HUDEP-2 (cell line): Measurements from ENCODE around the gene OTX2.

ENCODE experiments used
- DNase-seq, 76 experiments: peaks; one replicate each; lab custom pipeline; 2025; ENCODE audit not compliant: unreplicated experiment in 76 of 76; lab: John Stamatoyannopoulos, UW

OTX2 gene

DNA sequence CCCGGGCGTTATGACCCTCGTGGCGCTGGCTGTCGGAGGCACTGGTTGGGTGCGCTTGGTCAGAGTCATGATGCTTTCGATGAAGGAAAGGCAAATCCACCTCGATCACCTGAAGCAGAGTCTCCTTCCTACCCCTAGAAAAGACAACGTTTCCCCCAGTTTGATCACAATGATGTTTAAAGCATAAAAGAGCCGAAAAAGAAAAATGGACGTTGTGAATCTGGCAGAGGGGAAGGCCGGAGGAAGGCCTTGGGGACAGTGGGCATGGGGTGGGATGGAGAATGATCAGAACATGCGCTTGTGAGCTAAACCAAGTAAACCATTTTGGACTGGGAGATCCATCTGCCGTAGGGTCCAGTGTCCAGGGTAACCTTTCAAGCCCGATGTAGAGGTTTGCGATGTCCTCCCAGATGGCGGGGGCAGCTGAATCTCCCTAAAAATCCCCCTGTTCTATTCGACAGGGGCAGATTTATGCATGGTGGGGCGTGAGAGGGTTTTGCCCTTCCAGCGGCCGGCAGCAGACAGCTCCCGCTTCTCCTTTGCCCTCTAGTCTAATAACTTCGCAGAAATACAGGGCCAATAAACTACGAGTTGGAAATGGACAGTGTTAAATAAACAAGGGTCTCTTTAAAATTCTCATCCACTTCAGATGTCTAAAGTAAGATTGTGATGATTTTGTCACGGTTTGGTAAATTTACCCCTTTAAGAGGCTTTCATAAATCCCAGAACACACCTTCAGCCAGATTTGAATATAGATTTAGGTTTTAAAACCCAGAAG is 2.3 kb upstream of the OTX2 start:
- no peak for DNase-seq

DNA sequence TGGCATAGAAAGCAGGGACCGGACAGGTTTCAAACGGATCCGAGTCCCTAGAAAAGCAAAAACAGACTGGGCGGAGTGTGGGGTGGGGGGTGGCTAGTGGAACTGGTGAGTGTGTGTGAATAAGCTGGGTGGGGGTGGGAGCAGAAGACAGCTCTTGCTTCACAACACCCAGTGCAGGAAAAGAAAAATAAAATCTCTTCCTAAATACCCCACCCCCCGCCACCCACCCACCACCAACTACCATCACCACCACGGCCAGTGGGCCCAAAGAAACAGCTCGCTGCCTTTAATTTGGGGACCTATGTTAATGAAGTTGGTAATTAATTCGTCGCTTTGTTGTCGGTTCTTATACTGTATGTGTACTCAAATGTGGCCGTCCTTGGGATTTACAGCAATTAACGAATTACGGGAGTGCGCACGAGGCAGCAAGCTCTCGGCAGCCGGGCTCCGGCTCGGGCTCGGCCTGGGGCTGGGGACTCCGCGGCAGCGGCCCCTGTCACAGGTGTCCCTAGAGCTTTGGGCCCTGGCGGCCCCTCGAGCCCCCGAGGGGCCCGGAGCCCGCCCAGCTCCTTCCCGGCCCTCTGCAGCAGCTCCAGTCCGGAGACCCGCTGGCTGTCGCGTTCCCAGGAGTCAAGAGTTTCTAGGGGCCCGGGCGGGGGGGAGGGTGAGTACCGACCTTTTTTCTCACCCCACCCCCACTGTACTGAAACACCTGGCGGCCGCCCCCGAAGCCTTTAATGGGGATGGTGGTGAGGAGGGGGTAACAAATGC is 1.5 kb upstream of the OTX2 start:
- DNase-seq = no peak

DNA sequence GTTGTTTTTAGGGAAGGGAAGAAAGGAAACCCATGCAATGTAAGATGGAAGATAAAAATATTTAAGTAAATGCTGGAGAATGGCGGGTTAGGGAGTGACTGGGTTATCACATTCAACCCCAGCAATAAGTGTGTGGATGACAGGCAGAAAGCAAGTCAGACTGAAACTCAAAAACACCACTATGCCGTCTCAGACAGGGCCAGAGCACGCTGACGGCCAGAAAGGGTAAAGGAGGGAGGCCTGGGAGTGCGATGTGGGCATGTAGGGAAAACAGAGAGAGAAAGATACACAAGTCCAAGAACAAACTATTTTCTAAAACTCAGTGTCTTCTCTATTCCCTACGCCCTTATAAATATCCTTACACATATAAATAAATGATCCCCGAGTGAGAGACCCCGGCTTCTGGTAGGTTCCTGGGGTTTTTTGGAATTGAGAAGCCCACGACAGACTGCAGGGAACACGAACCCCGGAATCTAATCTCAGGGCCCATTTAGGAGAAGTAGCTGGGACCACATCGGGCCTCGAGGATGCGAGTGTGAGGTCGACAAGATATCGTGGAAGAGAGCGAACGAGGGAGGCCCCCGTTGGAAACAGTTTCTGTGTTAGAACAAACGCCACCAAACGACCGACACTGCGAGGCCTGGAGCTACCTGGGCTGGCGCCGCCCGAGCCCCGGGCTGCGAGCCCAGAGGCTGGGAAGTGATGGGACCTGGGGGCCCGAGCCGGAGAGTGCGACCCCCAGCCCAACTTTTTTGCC is 735 bp upstream of the OTX2 start:
- DNase-seq = no peak

DNA sequence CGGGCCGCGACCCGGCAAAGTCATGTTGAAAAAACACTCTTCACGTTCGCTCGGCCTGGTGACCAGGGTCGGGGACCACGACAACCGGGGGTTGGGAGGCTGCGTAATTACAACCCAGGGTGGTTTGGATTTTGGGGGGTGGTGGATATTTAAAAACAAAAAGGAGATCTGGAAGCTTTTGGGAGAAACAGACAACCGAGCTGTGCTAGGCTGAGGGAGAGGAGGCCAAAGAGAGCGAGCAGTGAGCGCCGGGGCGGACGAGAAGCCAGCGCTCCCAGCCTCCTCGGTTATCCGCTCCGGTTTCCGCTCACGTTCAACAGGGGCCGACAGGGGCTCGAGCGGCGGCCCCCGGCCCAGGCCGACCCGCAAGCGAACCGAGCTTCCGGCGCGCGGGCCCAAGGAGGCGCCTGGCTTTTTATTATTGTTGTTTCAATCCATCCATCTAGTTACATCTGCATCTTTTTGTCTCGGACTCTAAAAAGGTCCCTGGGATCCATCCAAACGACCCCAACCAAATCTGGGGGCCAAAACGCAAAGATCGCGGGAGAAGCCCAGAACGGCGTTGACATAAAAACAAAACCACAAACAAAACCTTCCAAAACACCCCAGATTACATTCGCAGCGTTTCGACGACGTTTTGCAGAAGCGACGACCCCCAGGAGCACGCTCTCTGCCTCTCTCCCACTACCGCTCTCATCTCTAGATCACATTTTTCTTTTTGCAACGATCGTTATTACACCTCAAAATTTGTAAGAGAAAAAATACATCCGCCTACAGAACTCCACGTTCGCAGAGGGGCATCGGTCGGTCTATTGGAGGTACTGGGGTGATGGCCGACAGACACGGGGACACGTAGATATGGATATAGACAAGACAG is 771 bp downstream of the OTX2 start:
- DNase-seq = no peak

DNA sequence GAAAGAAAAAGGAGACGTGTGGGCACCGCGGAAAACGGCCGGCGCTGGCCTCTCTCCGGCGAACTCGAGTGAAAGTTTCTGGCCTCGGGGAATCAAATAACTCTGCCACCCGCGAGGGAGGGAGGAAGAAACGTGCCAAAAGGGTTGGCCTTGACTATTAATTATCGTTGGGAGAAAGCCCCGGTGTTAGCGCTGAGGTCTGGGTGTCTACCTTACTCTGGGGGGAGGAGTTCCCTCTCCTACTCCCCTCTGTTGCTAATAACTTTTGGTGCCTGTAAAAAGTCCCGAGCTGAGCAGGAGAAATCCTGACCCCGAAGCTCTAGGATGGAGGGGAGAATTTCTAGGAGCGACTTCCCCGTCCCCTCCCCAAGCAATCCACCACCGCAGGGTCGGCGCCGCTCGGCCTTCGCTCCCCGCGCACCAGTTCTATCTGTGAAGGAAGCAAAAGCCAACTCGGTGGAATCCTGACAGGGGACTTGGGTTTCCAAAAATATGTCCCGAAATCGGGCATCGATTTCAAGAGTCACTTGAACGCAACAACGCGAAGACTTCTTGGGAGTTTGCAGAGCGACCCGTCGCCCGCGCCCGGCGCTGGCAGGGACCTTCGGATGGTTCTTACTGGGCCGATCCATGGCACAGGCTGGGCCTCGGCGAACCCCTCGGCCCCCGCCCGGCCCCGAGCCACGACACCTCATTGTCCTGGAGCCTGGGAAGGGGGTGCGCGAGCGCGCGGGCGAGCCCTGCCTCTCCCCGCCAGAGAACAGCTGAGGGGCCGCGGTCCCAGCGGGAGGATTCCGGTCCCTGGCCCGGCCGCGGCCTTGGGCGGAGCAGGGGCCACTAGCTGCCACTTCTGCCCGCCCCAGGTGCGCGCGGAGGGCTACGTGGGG is 1.7 kb downstream of the OTX2 start:
- no peak for DNase-seq

DNA sequence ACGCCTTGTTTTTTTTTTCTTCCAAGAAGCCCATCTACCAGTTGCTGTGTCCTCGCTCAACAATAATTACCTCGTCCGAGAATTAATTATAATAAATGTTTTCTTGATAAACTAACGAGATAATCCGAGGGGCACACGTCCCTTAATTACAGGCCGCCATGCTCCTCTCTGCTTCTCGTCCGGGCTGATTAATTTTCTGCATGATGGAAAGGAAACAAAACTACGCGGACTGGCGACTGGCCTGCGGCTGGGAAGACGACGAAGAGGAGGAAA is 2.2 kb downstream of the OTX2 start:
- DNase-seq = no peak

DNA sequence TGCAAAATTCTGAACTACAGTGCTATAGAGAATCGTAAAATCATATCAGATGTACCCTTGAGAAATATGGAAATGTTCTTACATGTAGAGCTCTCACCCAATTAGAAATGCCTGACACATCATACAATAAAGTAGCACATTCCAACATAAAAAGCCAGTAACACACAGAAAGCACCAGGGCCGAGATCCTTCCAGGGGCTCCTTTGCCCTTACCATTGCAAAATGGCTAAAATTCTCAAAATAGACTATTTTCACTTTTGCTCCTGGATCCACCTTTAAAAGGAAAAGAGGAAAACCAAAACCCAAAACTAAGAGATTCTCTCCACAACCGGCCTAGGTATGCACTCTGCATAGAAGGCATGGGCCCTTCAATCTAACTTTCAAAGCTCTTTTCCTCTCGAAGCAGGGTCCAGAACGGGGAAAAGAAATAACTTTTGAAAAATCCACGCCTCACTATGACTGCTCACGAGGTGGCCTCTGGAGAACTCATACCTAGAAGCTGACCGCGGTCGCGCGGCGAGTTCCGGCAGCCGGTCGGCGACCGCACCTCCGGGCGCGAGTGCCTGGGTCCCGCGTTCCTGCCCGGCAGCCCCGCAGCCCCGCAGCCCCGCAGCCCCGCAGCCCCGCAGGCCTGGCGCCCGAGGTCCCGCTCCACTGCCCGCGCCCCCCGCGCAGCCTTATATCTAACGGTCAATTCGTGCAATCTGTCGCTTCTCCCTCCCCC is 2.7 kb downstream of the OTX2 start:
- DNase-seq = no peak

DNA sequence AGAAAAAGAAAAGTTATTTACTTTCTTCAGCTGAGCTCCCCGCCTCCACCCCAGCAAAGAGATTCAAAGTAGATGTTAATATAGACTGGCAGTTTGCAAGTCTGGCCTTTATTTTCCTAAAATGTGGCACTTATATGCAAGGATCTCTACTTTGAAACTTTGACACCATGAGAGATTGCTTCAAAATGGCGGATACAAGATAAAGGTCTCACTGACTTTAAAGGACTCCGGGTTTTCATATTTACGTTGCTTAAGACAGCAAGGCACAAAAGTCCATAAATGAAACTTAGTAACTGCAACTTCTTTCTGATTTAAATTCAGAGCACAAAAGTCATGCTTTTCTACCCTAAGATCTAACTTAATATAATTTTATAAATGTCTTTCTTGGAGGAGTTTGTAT is 3.5 kb downstream of the OTX2 start:
- DNase-seq = no peak

DNA sequence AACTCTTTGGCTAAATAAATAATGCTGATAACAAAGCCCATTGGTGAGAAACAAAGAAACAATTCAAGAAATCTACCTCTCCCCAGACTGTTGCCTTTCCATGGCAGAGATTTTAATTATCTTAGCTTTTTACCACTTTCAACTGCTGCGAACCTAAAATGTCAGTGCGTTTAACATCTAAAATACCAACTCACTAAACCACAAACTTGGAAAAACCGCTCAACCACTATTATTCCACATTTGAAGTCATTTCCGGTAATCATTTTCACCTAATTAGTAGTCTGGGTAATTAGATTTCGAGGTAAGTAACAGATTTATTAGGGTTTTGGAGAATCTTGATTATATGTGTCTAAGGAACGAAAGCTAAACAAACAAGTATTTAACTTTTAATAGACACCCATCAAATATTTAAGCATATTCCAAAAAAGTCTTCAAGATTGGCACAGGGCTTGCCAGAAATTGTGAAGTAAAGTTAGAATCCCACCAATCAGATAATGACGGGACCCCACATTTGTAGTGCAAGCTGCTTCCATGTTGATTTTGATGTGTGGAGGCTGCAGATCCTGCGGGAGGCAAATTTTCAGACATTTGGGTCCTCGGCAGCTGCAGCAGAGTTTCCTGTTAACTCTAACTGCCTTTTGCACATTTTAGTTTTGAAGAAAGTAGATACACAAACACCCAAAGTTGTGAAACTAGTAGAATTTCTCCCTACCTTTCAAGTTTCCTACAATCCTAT is 4.1 kb downstream of the OTX2 start:
- no peak for DNase-seq

DNA sequence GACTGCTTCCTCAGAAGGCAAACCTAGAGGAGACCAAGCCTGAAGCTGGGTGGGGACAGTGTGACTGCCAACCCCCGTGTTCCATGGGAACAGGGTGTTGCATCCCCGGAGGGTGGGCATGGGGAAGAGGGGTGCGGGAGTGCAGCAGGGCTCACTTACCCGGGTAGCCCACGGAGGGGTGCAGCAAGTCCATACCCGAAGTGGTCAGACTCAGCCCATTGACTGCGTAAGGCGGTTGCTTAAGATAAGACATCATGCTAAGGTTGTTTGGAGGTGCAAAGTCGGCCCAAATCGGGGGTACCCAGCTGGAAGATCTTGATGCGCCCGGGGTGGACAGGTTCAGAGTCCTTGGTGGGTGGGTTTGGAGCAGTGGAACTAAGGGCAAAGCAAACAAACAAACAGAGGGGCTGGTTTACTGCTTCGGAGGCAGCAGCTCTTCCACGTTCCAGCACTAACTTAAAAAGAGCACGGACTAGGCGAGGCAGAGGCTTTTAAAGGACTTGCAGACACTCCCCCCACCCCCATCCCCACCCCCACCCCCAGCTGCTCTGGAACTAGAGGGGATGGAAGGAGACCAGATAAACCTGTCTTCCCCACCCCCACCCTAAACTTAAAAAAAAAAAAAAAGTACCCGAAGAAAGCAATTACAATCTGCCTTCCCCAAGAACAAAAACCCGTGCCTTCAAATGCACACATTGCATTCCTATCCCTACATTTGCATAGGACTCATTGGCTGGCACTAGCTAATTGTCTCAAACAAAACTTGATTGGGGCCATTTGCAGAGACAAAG is 4.9 kb downstream of the OTX2 start:
- DNase-seq = no peak

DNA sequence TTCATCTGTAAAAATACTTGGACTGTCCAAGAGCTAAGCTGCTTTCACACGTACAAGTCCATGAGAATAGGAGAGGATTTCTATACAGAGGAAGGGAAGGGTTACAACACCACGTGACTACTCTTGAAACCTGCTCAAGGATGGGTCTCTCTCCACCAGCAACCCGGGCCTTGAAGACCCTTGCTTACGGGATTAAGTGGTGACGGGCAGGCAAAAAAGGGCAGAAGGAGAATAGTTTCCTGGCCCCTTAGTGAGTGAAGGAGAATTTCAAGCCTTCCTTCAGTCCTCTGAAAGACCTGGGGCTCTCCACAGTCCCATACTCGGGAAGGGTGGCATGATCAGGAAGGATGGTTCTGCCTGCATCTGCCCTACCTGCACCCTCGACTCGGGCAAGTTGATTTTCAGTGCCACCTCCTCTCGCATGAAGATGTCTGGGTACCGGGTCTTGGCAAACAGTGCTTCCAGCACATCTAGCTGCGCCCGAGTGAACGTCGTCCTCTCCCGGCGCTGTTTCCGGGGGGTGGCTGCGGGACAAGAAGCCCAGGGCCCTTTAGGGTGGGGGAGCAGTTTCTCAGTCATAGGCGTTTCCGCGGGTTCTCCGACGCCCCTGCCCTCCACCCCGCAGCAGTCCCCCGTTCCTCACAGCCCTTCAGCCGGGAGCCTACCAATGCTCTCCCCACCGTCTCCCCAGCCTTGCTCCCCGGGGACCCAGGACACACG is 6.3 kb downstream of the OTX2 start:
- DNase-seq = no peak

DNA sequence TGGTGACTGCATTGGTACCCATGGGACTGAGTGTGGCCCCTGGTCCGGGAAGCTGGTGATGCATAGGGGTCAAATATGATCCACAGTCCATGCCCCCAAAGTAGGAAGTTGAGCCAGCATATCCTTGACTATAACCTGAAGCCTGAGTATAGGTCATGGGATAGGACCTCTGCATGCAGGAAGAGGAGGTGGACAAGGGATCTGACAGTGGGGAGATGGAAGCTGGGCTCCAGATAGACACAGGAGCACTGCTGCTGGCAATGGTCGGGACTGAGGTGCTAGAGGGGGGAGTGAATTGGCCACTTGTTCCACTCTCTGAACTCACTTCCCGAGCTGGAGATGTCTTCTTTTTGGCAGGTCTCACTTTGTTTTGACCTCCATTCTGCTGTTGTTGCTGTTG is 8.4 kb downstream of the OTX2 start:
- DNase-seq = no peak

DNA sequence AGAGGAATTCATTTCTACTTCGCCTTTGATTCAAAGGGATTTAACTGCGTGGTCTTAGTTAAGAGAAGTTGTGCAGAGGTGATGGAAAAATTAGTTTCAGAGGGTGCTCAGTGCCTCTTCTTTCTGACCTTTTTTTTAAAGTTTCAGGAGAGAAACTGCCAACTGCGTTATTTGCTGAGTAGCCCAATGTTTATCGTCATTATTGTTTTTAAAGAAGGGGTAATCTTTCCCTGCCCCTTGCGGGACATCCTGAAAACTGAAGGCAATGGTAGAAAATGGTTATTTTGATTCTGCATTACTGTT is 11.0 kb downstream of the OTX2 start:
- DNase-seq = no peak

DNA sequence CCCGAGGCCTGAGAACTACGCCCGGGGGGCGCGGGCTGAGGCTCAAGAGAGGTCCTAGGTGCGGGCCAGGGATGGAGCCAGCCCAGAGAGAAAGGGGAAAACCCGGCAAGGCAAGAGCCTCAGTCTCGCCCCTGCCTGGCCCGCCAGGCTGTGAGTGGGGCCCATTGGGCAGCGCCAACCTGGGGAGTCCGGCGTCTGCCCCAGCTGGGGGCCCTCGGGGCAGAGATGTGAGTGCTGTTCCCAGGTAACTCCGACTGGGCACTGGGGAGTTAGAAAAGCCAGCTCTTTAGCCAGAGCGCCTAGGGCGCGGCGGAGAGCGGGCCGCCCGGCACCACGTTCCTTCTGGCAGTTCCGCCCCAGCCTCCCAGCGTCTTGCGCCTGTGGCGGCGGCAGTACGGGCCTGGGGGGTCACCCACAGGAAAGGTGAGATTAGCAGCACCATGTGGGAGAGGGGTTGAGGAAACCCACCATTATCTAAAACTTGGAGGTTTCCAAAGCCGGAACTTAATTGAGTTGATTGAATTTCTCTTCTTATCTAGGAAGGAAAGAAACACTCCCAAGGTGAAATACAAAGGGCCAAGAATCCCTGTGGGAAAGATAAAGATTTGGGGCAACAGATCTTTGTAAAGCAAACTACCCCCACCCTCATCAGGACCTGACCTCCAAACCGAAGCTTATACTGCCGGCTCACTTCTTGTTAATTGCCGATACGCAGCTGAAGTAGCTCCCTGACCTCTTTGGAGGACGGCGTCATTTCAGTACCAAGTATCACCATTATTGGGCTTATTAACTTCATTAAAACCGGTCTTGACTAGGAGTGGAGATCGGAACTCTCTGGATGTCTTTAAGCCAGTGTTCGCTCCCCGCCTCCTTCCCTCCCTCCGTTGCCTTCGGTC is 11.6 kb downstream of the OTX2 start:
- DNase-seq = no peak

DNA sequence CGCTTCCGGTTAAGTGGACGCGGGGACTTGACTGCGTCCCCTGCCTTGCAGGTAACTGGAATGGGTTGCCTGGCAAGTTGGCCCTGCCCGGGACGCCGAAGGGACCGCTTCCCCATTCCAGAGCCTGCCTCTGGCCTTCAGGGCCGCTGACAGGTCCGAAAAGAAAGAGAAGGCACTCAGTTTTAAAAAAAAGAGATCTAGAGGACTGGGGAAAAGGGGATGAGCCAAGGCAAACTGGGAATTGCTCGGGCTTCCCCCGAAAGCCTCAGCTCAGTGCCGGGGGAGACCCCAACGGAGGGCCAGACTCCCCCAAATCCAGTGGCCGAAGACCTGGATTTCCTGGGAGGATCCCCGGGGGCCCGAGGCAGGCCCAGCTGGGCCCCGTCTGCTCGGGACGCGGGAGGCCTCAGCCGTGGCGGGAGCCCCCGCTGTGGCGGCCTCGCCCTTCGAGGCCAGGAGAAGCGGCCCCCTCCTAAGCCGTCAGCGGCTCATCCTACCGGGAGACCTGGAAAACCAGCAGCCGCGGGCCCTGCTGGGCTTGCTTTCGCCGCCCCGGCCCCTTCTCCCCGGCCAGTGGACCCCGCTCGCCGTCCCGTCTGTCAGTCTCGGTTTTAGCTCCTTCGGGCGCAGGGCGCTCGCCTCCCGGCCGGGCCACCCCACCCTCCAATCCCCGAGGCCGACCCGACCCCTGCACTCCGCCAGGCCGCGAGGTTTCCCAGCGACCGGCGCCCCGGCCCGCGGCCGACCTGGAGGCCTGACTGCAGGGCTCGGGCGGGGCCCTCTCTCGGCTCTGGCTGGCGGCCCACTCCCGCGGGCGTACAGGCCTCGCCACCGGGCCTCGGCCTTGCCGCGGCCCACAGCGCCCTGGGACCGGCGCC is 12.5 kb downstream of the OTX2 start:
- DNase-seq = peak in 1 of 76 experiments; percentile 16
